Prostate gland (tissue), 2 donors: ENCODE data around the gene CSNK2A1.

Experiments used
- POLR2A ChIP-seq: fragments of 450-650 bp; IDR thresholded peaks from one replicate; pipeline ENCODE4 v1.6.1; 2016; ENCODE audit warnings: antibody characterized with exemption, mild to moderate bottlenecking
- TF ChIP-seq, protein P1 (sequence below), 4 experiments: fragments of 200-600 bp in 2 of 4; fragments of 450-650 bp in 2 of 4; sonication (generic) in 2 of 4; IDR thresholded peaks; 1 replicate in 3 of 4; 2 replicates in 1 of 4; pipeline ENCODE4 v1.5.1; 2016 to 2019; ENCODE audit warnings: antibody characterized with exemption in 4 of 4, mild to moderate bottlenecking in 2 of 4, moderate library complexity in 2 of 4

DNA sequence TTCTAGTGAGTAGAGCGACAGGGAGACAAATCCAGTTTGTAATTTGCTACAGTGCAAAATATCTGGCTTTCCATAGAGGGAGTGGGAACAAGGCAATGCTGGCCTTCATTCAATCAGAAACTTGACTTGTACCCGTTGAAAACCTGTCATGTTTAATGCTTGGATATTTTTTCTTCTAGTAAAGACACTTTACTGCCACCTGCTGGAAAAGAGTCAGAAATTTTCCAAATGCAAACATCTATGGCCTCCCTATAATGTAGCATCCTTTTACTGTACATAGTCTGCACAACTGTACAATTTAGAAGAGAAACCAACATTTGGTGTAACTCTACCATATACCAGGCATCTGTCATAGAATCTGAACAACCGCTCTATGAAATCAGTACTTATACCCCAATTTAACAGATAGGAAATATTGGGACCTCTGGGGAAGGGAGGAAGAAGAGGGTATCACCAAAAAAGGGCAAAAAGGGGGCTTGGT, 64.6 kb downstream of the CSNK2A1 start:
- TF ChIP-seq, protein P1, sequence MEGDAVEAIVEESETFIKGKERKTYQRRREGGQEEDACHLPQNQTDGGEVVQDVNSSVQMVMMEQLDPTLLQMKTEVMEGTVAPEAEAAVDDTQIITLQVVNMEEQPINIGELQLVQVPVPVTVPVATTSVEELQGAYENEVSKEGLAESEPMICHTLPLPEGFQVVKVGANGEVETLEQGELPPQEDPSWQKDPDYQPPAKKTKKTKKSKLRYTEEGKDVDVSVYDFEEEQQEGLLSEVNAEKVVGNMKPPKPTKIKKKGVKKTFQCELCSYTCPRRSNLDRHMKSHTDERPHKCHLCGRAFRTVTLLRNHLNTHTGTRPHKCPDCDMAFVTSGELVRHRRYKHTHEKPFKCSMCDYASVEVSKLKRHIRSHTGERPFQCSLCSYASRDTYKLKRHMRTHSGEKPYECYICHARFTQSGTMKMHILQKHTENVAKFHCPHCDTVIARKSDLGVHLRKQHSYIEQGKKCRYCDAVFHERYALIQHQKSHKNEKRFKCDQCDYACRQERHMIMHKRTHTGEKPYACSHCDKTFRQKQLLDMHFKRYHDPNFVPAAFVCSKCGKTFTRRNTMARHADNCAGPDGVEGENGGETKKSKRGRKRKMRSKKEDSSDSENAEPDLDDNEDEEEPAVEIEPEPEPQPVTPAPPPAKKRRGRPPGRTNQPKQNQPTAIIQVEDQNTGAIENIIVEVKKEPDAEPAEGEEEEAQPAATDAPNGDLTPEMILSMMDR (IDR thresholded peaks at IDR 0.05), result peak; percentile 47 to 72 (median 70)
- no peak for TF ChIP-seq POLR2A
